GM10847 (cell line): Measurements from ENCODE around the gene NUDT14.

Experiments
- POLR2A ChIP-seq: IDR thresholded peaks from 2 replicates; pipeline ENCODE4 v1.6.1; 2011; ENCODE audit not compliant: insufficient read length; ENCODE audit errors: extremely low read depth

The NUDT14 gene

DNA sequence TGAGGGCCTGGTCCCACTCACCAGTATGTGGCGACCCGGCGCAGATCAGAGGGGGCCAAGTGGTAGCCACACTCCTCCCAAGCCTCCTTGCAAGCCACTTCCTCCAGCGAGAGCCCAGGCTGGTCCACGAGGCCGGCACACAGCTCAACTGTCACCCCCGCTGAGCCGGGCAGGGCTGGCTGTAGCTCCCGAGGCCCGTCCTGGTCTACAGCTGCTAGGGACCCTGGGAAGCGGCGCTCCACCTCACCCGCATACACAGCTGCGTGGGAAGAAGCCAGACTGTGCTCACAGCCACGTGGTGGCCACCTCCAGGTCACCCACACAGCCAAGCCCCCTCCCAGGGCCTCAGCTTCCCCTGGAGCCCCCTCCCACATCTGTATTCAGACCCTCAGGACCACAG, 4.6 kb downstream of the NUDT14 start:
- no peak for TF ChIP-seq POLR2A

DNA sequence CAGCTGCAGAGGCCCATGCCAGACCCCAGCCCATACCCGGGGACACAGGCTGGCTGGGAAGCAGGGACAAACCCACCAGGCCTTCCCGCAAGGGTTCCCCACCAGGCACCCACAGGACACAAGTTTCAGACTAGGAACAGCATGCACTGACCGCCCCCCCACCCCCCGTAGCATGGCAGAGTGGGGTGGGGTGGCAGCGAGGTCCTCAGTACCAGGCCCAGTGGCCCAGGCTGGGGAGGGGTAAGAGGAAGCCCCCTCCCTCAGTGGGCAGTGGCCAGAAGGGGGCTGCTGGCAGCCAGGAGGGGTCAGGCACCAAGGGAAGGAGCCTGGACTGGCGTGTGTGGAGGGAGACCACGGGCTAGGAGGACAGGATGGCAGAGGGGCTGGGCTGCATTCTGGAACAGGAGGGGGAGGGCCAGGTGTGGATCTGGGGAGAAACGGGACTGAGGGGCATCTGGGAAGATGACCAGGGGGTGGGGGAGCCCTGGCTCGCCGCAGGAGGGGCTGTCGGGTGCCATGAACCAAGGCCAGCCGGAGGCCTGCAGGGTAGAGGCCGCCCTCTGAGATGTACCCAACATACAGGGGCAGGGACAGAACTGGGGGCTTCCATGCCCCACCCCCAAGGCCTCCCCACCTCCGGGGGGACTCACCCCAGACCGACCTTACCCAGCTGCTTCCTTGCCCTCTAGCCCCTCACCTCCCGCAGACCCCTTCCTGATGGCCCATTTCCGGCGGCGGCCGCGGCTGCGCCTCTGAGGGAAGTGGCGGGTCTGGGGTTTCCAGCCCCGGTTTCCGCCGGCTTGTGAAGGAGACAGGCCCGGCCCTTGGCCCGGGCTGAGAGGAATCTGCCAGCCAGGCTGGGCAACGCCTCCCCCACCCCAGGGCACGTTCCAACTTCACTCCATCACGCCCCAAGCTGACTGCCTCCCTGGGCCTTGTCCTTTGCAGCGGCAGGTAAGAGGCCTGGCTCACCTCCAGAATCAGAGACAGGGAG, 6.9 kb downstream of the NUDT14 start:
- no peak for TF ChIP-seq POLR2A

DNA sequence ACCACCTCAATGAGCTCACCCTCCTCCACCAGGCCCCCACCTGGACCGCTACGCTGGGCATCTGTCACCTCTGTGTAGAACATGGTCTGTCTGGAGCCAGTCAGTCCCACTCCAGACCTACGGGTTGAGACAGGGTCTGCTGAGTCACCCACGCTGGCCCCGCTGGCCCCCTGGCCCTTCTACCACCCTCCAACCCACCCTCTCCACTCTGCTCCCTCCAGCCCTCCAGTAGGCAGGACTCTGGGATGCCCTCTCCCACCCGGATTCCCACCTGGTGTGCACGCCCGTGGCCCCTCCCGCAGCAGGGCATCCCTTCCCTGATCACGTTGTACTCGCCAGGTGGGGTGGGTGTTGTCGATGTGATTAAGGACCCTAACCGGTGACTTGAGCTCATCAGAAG, 8.0 kb downstream of the NUDT14 start:
- TF ChIP-seq POLR2A, result no peak

DNA sequence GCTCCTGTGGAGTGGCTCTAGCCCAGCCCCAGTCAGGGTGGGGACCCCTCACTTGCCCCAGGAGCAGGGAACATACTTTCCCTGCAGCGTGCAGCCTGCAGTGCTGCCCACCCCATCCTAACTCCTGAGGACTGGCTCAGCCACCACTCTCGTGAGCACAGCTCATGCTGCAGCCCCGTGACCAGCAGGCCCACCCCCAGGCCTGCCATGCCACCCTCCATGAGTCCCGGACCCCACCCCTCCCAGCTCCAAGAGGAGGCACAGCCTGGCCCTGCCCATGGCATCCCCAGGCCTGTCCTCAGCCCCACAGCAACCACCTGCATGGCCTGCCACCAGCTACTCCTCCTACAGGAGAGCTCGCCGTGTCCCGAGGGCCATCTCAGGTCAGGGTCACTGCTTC, 8.6 kb downstream of the NUDT14 start:
- TF ChIP-seq POLR2A, result no peak

DNA sequence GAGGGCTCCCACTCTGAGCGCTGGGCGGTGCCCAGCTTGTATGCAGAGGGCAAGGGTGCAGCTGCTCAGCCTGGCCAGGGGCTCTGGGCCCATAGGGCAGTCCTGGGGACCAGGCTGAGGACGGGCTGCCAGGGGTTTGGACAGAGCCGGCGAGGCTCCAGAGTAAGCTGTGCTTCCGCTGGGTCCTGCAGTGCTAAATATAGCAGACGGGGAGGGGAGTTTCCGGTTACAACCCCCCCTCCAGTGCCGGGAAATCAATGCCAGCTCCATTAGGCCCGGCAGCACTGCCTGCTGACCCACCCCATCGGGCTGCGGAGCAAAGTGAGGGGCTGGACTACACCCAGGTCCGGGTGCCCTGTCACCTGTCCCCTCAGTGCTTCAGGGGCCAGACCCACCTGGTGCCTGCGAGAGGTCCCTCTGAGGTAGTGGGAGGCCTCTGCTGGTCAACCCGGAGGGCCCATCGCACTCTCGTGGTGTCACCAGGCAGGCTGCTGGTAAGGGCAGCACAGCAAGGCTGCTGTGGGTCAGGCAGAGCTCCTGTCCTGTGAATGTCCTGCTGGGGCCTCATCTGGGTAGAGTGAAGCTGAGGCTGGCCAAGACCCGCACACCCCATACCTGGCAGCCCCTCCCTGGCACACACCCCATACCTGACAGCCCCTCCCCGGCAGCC, 10.0 kb downstream of the NUDT14 start:
- TF ChIP-seq POLR2A, result no peak

GRCh38 chr14:105169776-105170655, 11.1 kb downstream of the NUDT14 start:
- no peak for TF ChIP-seq POLR2A

DNA sequence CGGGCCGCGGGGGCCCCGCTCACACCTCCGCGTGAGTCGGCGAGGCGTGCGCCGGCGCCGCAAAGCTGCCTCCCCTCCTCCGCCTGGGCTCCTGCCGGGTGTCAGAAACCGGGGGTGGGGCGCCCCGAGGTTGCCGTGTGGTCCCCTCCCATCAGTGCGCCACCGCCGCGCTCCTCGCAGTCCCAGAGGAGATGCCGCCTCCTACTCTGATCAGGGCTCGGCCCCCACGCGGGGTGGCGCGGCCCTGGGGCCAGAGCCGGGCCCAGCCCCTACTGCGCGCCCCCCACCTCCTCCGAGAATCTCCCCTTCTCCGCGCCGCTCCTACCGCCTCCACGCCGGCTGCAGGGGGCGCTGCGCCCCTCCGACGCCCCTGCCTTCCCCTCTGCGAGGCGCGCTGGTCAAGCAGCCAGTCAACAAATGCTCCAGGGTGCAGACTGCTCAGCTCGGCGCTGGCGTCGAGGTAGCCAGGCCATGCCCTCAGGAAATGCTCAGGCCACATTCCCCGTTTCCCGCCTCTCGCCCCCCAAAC, 12.1 kb downstream of the NUDT14 start:
- TF ChIP-seq POLR2A, result no peak

DNA sequence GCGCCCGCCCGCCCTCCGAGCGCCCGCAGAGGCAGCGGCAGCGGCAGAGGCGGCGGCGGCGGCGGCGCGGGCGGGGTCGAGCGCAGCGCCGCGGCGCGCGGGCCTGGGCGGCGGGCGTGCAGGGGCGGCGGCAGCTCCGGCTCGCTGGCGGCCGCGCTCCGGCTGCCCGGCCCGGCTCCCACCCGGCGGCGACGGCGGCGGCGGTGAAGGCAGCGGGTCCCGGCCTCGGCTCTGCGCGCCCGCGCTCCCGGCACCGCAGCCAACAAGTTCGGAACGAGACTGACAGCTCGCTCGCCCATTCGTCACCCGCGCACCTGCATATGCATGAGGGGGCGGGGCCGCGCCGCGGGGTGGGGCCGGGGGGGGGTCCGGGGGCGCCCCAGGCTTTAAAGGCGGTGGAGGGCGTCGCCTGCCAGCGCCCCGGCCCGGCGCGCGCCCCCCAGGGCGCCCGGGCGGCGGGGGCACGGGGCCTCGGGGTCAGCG, 12.6 kb downstream of the NUDT14 start, which contains the start of gene JAG2:
Gene JAG2 (minus strand): TSS at position 281 of the 483 bp plus-strand sequence. CDS start 356 bp downstream, outside the sequence.
- no peak for TF ChIP-seq POLR2A

DNA sequence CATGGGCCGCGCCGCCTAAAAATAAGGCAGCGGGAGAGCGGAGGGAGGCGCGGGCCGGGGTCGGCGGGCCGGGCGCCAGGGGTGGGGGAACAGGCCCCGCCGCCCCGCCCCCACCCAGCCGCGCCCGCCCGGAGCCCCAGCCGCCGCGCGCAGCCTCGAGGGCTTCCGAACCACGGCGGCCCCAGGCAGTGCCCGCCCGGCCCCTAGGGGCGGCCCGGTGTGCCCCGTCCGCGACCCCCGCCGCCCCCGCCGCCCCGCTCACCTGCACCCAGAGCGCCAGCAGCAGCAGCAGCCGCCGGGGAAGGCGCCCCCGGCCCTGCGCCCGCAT, 13.1 kb downstream of the NUDT14 start:
- TF ChIP-seq POLR2A, result no peak

DNA sequence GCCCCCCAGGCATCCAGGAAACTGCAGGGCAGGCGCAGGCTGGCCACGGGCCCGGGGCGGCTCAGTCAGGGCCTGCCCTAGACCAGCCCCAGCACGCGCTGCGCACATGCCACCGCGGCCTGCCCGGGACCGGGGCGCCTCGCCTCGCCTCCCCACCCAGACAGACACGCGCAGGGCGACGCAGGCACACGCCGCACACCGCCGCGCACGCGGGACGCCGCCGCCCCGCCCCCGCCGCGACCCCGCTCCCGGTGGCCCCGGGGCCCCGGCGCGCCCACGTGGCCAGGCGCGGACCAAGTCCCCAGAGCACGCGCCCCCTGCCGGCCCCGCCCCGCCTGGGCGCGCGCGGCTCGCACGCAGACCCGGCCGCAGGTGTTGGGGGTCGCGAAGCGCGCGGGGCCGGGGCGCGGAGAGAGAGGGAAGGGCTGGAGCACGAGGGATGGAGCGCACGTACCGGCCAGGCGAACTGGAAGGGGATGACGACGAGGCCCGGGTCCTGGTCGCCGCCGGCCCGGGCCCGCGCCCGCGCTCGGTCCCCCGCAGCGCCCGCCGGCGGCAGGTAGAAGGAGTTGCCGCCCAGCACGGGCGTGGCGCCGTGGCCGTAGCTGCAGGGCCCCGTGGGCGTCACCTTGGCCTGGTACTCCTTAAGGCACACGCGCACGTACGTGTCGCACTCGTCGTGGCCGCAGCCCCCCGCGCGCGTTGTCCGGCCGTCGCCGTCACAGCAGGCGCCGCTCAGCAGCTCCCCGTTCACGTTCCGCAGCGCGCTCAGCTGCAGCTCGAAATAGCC, 13.6 kb downstream of the NUDT14 start:
- TF ChIP-seq POLR2A, result no peak

- TF ChIP-seq POLR2A, result no peak
Measured at GRCh38 chr14:105166571-105167302, 14.4 kb downstream of the NUDT14 start.

DNA sequence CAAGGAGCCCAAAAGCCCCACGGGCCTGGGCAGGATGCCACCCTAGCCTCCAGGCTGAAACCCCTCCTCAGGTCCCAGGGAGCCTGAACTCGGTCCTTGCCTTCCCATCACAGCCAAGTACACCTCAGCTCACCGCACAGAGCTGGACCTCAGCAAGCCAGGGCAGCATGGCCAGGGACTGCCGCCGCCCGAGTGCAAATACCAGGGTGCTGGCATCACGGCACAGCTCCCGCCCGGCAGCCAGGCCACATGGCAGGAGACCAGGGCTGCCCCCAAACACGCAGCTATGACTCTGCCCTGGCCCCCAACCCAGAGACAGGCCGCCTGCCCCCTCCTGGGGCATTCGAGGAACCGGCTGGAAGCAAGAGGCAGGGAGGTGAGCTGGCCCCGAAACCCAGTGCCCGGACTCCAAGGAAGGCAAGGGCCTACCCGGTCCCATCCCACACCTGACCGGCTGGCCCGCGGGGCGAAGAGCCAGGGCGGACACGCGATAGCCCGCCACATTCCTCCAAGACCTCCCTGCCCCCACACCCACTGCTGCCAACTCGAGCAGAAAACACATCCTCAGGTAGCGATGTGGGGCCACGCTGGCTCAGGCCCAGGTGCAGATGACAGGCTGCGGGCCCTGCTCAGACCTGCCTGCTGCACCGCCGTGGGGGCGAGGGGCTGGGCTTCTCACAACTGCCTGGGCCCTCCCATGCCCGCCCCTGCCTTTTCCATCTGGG, 15.2 kb downstream of the NUDT14 start:
- no peak for TF ChIP-seq POLR2A
